HG03066 (cell line): ENCODE measurements around the gene RAPGEF1.
A peak's percentile ranks its signal among the peaks of the same experiment; 100 is the strongest.

ENCODE experiments used
- ATAC-seq: cut with Tn5 transposase; IDR thresholded peaks from one replicate; pipeline ENCODE4 v1.9.1; 2021; ENCODE audit warnings: low read depth; ENCODE audit not compliant: unreplicated experiment

The RAPGEF1 gene

GRCh38 chr9:131593091-131593820 lies 146.6 kb downstream of the RAPGEF1 start:
- ATAC-seq = no peak

GRCh38 chr9:131591845-131592208 lies 148.0 kb downstream of the RAPGEF1 start:
- no peak for ATAC-seq

GRCh38 chr9:131590907-131591844 lies 148.7 kb downstream of the RAPGEF1 start:
- ATAC-seq = no peak

GRCh38 chr9:131590449-131590848 lies 149.4 kb downstream of the RAPGEF1 start:
- no peak for ATAC-seq

- no peak for ATAC-seq
Measured at GRCh38 chr9:131589993-131590392, 149.9 kb downstream of the RAPGEF1 start.

GRCh38 chr9:131589124-131589711 lies 150.7 kb downstream of the RAPGEF1 start:
- ATAC-seq = no peak

- no peak for ATAC-seq
Measured at GRCh38 chr9:131588396-131588795, 151.5 kb downstream of the RAPGEF1 start.

- no peak for ATAC-seq
Measured at GRCh38 chr9:131587906-131588305, 152.0 kb downstream of the RAPGEF1 start.

GRCh38 chr9:131587331-131587730 lies 152.5 kb downstream of the RAPGEF1 start:
- no peak for ATAC-seq

- ATAC-seq = no peak
Measured at GRCh38 chr9:131585375-131585774, 154.5 kb downstream of the RAPGEF1 start.

GRCh38 chr9:131584858-131585257 lies 155.0 kb downstream of the RAPGEF1 start:
- no peak for ATAC-seq

GRCh38 chr9:131583836-131584555 lies 155.9 kb downstream of the RAPGEF1 start:
- no peak for ATAC-seq

GRCh38 chr9:131583337-131583645 lies 156.6 kb downstream of the RAPGEF1 start:
- no peak for ATAC-seq

- ATAC-seq = no peak
Measured at GRCh38 chr9:131582466-131583336, 157.2 kb downstream of the RAPGEF1 start.

GRCh38 chr9:131582056-131582455 lies 157.8 kb downstream of the RAPGEF1 start:
- ATAC-seq = no peak

- ATAC-seq = no peak
Measured at GRCh38 chr9:131580358-131580757, 159.5 kb downstream of the RAPGEF1 start.

- ATAC-seq = no peak
Measured at GRCh38 chr9:131579789-131580211, 160.1 kb downstream of the RAPGEF1 start.

- peak; percentile 63 for ATAC-seq
Measured at GRCh38 chr9:131578731-131579504, 161.0 kb downstream of the RAPGEF1 start.

- no peak for ATAC-seq
Measured at GRCh38 chr9:131578021-131578420, 161.9 kb downstream of the RAPGEF1 start.
